ENCODE measurements around the gene ETHE1. TPM values are rescaled to one million over a fixed set of nuclear protein-coding genes. Genes with fewer than 3 reads are reported as not detected.

ETHE1 gene
- 25.2 TPM for polyA plus RNA-seq

- Mint-ChIP-seq H3K36me3 (no peaks in the 10 kb centered on the region), H3K9me3 (no peaks in the 10 kb centered on the region), H3K4me3 (peak within 1 kb of the TSS; percentile 63 to 96 (median 90)), H3K27me3 (no peaks in the 10 kb centered on the region), H3K4me1 (peaks cover 6 to 19% (median 6%) of the 10 kb centered on the region in 3 donors), H3K27ac (peak within 1 kb of the TSS in 2 of 3 donors; percentile 4 to 86)
These were observed at the start of gene ETHE1 for GRCh38 chr19:43526884-43527859. Gene ETHE1, minus strand, starts transcription at chr19:43527201. Its CDS starts 24 bp downstream, at chr19:43527177.

- Mint-ChIP-seq H3K36me3 (peaks cover 2% of the 10 kb centered on the region), H3K4me3 (peak overlapping the region; percentile 60 to 98 (median 96)), H3K9me3 (no peaks in the 10 kb centered on the region), H3K27me3 (peaks cover 3% of the 10 kb centered on the region), H3K27ac (peak overlapping the region in 2 of 3 donors; percentile 97 to 99), H3K4me1 (peaks cover 11 to 16% (median 13%) of the 10 kb centered on the region in 3 donors)
These were observed 49.2 kb upstream of the ETHE1 start for GRCh38 chr19:43575955-43576878.

GRCh38 chr19:43575156-43575950 lies 48.4 kb upstream of the ETHE1 start, which contains the start of the genes PINLYP and XRCC1:
Gene PINLYP, plus strand, starts transcription at chr19:43575801. Its CDS starts 1,391 bp downstream, at chr19:43577192.
Gene XRCC1, minus strand, starts transcription at chr19:43575527. Its CDS starts 69 bp downstream, at chr19:43575458.
- peaks cover 11 to 18% (median 16%) of the 10 kb centered on the region in 3 donors for H3K4me1 Mint-ChIP-seq
- H3K36me3 Mint-ChIP-seq = peaks cover 2% of the 10 kb centered on the region
- H3K9me3 Mint-ChIP-seq = no peaks in the 10 kb centered on the region
- H3K4me3 Mint-ChIP-seq = peak within 1 kb of the TSS; percentile 93 to 99 (median 98)
- H3K27me3 Mint-ChIP-seq = peaks cover 3% of the 10 kb centered on the region
- H3K27ac Mint-ChIP-seq = peak within 1 kb of the TSS; percentile 97 to 99 (median 97)

- Mint-ChIP-seq H3K36me3 (peaks cover 3% of the 10 kb centered on the region), H3K9me3 (no peaks in the 10 kb centered on the region), H3K4me1 (peaks cover 16 to 25% (median 22%) of the 10 kb centered on the region in 3 donors), H3K27me3 (peaks cover 3% of the 10 kb centered on the region), H3K4me3 (peak overlapping the region; percentile 93 to 99 (median 98)), H3K27ac (peak overlapping the region; percentile 97 to 99 (median 97))
These were observed 47.6 kb upstream of the ETHE1 start for GRCh38 chr19:43574424-43575155.

DNA sequence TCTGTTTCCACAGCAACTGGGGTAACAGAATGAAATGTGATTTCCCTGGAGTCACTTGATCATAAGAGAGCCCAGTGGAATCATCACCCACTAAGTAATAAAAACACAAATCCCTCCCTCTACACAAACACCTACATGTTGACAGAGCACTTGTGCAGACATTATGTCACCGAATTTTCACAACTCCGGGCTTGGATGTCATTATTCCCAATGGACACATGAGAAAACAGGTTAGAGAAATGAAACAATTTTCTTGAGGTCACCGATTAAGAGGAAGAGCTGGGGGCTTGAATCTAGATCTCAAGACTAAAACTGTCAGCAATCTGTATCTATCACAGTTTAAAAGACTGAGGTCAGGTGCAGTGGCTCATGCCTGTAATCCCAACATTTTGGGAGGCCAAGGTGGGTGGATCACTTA lies 45.2 kb upstream of the ETHE1 start:
- H3K9me3 Mint-ChIP-seq = no peaks in the 10 kb centered on the region
- H3K4me3 Mint-ChIP-seq = peak overlapping the region in 3 of 4 donors; percentile 23 to 60 (median 39)
- peaks cover 3% of the 10 kb centered on the region for H3K36me3 Mint-ChIP-seq
- peak overlapping the region in 2 of 3 donors; percentile 39 to 53 for H3K27ac Mint-ChIP-seq
- no peaks in the 10 kb centered on the region for H3K27me3 Mint-ChIP-seq
- peaks cover 14 to 26% (median 22%) of the 10 kb centered on the region in 3 donors for H3K4me1 Mint-ChIP-seq

DNA sequence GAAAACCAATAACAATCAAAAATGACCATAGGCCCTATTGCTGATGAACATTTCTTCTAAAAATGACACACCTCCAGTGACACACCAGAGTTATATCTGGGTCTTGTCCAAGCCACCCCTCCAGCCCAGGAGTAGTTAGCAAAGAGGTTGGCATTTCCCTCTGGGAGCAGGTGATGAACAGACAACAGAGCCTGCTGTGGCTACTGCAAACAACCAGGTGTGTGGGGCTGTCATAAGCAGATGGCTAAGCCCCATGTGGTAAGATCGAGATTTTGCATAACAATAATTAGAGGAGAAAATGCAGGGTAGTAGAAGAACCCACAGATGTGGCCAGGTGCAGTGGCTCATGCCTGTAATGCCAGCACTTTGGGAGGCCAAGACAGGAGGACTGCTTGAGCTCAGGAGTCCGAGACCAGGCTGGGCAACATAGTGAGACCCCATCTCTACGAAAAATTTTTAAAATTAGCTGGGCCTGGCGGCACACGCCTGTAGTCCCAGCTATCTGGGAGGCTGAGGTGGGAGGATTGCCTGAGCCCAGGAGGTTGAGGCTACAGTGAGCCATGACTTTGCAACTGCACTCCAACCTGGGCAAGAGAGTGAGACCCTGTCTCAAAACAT lies 43.3 kb upstream of the ETHE1 start:
- peak overlapping the region in 3 of 4 donors; percentile 21 to 55 (median 34) for H3K4me3 Mint-ChIP-seq
- H3K36me3 Mint-ChIP-seq = peaks cover 3% of the 10 kb centered on the region
- H3K27me3 Mint-ChIP-seq = no peaks in the 10 kb centered on the region
- peaks cover 15 to 23% (median 23%) of the 10 kb centered on the region in 3 donors for H3K4me1 Mint-ChIP-seq
- no peaks in the 10 kb centered on the region for H3K9me3 Mint-ChIP-seq
- H3K27ac Mint-ChIP-seq = peak overlapping the region in 2 of 3 donors; percentile 66 to 94

- Mint-ChIP-seq H3K9me3 (peaks cover 0 to 1% (median 0%) of the 10 kb centered on the region in 3 donors), H3K4me1 (peaks cover 11 to 24% (median 17%) of the 10 kb centered on the region in 3 donors), H3K27ac (peak overlapping the region in 2 of 3 donors; percentile 66 to 94), H3K36me3 (peaks cover 3% of the 10 kb centered on the region), H3K27me3 (no peaks in the 10 kb centered on the region), H3K4me3 (peak overlapping the region in 2 of 4 donors; percentile 34 to 55)
These were observed 42.7 kb upstream of the ETHE1 start for GRCh38 chr19:43569657-43570056.

GRCh38 chr19:43564800-43565199 lies 37.8 kb upstream of the ETHE1 start:
- Mint-ChIP-seq H3K4me1 (peaks cover 26 to 39% (median 34%) of the 10 kb centered on the region in 3 donors), H3K4me3 (peak overlapping the region in 2 of 4 donors; percentile 41 to 81), H3K27ac (peak overlapping the region; percentile 72 to 81 (median 75)), H3K9me3 (peaks cover 0 to 1% (median 0%) of the 10 kb centered on the region in 3 donors), H3K36me3 (peaks cover 12% of the 10 kb centered on the region), H3K27me3 (peaks cover 2% of the 10 kb centered on the region)

GRCh38 chr19:43563816-43564457 lies 36.9 kb upstream of the ETHE1 start:
- Mint-ChIP-seq H3K9me3 (peaks cover 0 to 1% (median 0%) of the 10 kb centered on the region in 3 donors), H3K4me1 (peaks cover 25 to 38% (median 32%) of the 10 kb centered on the region in 3 donors), H3K27ac (peak overlapping the region; percentile 81 to 97 (median 89)), H3K27me3 (peaks cover 2% of the 10 kb centered on the region), H3K36me3 (peaks cover 11% of the 10 kb centered on the region), H3K4me3 (peak overlapping the region in 2 of 4 donors; percentile 4 to 37)

DNA sequence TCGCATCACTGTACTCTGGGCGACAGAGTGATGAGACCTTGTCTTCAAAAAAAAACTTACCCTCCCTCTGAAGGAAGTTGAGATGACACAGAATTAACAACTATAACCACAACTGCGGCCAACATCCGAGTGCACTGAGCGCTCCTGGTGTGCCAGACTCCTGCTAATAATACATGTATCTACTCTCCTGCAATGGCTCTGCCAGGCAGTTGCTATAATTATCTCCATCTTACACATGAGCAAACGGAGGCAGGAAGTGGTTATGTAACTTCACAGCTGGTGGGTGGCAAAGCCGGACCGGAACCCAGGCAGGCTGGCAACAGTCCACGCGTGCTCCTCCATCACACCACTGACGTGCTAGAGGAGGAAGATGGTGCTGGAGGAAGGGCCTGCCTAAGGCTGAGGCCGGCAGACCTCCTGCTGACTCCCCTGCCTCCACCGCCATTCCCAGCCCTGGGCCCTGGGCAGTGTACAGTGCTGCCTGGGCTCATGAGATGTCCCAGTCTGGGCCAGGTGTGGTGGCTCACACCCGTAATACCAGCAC lies 35.8 kb upstream of the ETHE1 start:
- peaks cover 13% of the 10 kb centered on the region for H3K36me3 Mint-ChIP-seq
- H3K27ac Mint-ChIP-seq = peak overlapping the region; percentile 81 to 97 (median 89)
- H3K9me3 Mint-ChIP-seq = peaks cover 0 to 1% (median 0%) of the 10 kb centered on the region in 3 donors
- H3K4me3 Mint-ChIP-seq = peak overlapping the region; percentile 48 to 92 (median 76)
- H3K4me1 Mint-ChIP-seq = peaks cover 25 to 38% (median 34%) of the 10 kb centered on the region in 3 donors
- H3K27me3 Mint-ChIP-seq = peaks cover 2% of the 10 kb centered on the region

- H3K36me3 Mint-ChIP-seq = peaks cover 15% of the 10 kb centered on the region
- H3K27ac Mint-ChIP-seq = peak overlapping the region; percentile 81 to 97 (median 89)
- peaks cover 2% of the 10 kb centered on the region for H3K27me3 Mint-ChIP-seq
- H3K9me3 Mint-ChIP-seq = peaks cover 0 to 1% (median 0%) of the 10 kb centered on the region in 3 donors
- H3K4me3 Mint-ChIP-seq = peak overlapping the region; percentile 48 to 92 (median 76)
- H3K4me1 Mint-ChIP-seq = peaks cover 25 to 38% (median 34%) of the 10 kb centered on the region in 3 donors
These were observed 35.3 kb upstream of the ETHE1 start for GRCh38 chr19:43562226-43562697.

All from IgD-negative memory B cell (primary cell).